HG03571 (cell line): ENCODE data around the gene CNTLN.
A peak's percentile ranks its signal among the peaks of the same experiment; 100 is the strongest.

Experiments used
- ATAC-seq: cut with Tn5 transposase; IDR thresholded peaks from one replicate; pipeline ENCODE4 v1.9.1; 2021; ENCODE audit not compliant: unreplicated experiment

The CNTLN gene, protein sequence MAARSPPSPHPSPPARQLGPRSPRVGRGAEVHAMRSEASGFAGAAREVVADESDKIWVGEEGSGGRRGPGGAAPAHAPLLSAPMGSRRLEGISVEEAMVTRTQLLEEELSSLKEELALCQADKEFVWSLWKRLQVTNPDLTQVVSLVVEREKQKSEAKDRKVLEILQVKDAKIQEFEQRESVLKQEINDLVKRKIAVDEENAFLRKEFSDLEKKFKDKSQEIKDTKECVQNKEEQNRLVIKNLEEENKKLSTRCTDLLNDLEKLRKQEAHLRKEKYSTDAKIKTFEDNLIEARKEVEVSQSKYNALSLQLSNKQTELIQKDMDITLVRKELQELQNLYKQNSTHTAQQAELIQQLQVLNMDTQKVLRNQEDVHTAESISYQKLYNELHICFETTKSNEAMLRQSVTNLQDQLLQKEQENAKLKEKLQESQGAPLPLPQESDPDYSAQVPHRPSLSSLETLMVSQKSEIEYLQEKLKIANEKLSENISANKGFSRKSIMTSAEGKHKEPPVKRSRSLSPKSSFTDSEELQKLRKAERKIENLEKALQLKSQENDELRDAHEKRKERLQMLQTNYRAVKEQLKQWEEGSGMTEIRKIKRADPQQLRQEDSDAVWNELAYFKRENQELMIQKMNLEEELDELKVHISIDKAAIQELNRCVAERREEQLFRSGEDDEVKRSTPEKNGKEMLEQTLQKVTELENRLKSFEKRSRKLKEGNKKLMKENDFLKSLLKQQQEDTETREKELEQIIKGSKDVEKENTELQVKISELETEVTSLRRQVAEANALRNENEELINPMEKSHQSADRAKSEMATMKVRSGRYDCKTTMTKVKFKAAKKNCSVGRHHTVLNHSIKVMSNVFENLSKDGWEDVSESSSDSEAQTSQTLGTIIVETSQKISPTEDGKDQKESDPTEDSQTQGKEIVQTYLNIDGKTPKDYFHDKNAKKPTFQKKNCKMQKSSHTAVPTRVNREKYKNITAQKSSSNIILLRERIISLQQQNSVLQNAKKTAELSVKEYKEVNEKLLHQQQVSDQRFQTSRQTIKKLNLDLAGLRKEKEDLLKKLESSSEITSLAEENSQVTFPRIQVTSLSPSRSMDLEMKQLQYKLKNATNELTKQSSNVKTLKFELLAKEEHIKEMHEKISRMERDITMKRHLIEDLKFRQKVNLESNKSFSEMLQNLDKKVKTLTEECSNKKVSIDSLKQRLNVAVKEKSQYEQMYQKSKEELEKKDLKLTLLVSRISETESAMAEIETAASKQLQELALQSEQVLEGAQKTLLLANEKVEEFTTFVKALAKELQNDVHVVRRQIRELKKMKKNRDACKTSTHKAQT (N-terminal part only)

GRCh38 chr9:17134396-17135294 lies at the start of gene CNTLN:
CNTLN (plus strand) TSS chr9:17135040; CDS start chr9:17135066, 26 bp downstream.
- ATAC-seq: peak; percentile 70

GRCh38 chr9:17088566-17088965 lies 46.3 kb upstream of the CNTLN start:
- no peak for ATAC-seq

DNA sequence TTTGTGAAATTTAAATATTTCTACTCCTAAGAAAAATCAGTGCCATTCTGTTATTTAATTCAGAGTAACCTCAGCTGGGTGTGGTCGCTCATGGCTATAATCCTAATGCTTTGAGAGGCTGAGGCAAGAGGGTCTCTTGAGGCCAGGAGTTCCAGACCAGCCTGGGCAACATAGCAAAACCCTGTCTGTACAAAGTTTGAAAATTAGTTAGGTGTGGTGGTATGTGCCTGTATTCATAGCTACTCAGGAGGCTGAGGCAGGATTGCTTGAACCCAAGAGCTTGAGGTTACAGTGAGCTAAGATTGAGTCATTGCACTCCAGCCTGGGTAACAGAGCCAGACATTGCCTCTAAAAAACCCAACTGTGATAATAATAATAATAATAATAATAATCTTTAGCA lies 44.8 kb upstream of the CNTLN start:
- ATAC-seq: no peak

DNA sequence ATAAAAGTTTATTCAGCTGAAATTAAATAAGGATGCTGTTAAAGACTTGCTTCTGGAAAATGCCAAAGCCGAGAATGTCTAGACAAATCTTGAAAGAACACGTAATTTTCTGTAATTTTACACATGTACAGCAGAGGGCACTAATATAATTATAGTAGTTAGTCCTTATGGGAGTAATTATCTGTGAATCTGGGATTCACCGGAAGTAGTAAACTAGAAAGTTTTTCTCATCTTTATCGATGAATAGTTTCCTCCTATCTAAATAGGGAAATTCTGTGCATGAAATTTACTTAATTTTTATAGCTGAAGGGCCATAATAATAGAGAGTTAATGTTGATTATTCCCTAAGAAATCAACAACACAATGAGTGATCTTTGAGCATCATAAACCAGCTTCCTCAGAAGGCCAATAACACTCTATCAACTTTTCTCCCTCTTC lies 18.4 kb upstream of the CNTLN start:
- ATAC-seq: no peak

DNA sequence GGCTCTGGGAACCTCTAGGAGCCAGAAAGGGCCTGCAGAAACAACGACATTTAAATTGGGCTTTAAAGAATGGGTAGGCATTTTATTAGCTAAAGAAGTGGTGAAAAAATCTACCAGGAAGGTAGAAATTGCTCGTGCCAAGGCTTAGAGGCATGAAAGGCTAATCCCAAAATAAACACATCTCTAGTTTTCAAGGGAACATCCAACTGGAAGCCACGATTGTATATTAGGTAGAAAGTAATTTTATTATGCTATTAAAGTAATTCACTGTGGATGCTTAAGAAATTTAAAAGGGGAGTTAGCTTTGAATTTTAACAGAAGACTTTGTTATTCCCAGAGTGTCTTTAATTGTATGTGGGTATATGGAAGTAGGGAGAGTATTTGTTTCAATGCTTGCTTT lies 17.5 kb upstream of the CNTLN start:
- ATAC-seq: no peak

DNA sequence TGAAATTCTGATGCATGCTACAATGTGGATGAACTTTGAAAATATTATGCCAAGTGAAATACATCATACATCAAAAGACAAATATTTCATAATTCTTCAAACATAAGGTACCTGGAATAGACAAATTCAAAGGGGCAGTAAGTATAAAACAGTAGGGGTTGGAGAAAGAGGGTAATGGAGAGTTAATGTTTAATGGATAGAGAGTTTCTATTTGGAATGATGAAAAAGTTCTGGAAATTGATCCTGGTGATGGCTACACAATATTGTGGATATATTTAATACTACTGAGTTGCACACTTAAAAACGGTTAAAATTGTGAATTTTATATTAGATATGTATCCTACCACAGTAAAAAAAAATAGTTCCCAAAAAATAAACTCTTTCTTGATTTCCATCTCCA lies 14.6 kb upstream of the CNTLN start:
- no peak for ATAC-seq

- no peak for ATAC-seq
Measured at GRCh38 chr9:17121264-17121663, 13.6 kb upstream of the CNTLN start.

DNA sequence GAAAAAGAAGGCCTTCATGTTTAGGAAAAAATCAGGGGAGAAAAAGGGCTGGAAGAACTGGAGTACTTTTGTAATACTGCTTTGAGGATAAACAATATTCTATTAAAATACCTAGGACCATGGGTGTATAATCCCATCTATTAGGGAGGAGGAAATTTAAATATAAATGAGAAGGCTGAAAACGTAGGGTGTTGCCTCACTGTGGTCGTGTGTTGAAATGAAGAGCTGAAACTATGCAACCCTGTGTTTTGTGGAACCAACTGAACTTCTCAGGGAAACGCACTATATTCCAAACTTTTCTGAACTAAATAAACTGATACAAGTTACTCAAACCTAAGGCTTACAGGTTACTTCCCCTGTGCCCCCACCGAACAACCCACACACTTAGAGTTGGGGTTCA lies 4.5 kb upstream of the CNTLN start:
- ATAC-seq: no peak

- no peak for ATAC-seq
Measured at GRCh38 chr9:17130725-17131124, 4.1 kb upstream of the CNTLN start.

GRCh38 chr9:17131494-17131893 lies 3.3 kb upstream of the CNTLN start:
- no peak for ATAC-seq

GRCh38 chr9:17135295-17136160 lies 688 bp downstream of the CNTLN start:
- peak; percentile 45 for ATAC-seq

GRCh38 chr9:17137566-17137965 lies 2.7 kb downstream of the CNTLN start:
- ATAC-seq: no peak

GRCh38 chr9:17138503-17138902 lies 3.7 kb downstream of the CNTLN start:
- ATAC-seq: no peak

DNA sequence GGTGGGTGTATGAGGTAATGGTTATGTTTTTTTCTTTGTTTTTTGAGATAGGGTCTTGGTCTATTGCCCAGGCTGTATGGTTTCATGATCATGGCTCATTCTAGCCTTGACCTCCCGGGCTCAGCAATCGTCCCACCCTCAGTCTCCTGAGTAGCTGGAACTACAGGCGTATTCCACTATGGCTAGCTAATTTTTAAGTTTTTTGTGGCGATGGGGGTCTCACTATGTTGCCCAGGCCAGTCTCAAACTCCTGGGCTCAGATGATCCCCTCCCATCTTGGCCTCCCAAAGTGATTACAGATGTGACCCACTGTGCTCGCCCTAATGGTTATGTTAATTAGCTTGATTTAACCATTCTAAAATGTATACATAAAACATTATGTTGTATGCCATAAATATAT lies 5.6 kb downstream of the CNTLN start:
- no peak for ATAC-seq

GRCh38 chr9:17148324-17148723 lies 13.5 kb downstream of the CNTLN start:
- ATAC-seq: no peak

DNA sequence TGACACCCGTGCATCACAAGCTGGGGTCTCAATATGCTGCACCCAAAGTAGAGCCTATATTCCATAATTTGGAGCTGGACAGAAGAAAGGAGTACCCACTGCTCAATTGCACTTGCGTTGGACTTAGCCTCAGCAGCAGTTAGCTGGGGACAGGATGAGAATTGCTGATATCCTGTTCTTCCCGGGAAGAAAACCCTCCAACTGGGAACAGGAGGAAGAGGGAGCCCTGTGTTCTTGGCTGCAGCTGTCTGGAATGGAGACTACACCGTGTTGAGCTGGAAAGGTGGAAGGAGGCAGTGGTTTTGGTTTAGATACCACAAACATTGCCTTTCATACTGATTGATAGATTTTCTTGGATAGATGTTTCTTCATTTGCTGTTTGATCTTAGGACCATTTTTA lies 24.6 kb downstream of the CNTLN start:
- ATAC-seq: no peak

- ATAC-seq: no peak
Measured at GRCh38 chr9:17160327-17160726, 25.5 kb downstream of the CNTLN start.

GRCh38 chr9:17165764-17166163 lies 30.9 kb downstream of the CNTLN start:
- no peak for ATAC-seq

DNA sequence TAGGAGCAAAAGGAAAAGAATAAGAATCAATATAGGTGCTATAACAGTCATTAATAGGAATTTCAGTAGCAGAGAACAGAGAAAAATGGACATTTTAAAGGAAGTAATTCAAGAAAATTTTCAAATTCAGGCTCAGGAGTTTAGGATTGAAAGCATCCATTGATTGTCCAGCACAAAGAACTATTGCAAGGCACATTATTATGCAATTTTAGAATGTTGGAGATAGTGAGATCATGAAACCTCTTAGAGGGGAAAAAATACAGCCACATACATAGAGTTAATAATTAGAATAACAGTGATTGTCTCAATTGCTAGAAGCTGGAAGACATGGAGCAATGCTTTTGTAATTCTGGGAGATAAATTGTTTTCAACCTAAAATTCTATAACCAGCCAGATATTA lies 31.5 kb downstream of the CNTLN start:
- no peak for ATAC-seq
